NCI-H748 (cell line): ENCODE results near the gene MARK1.

Experiments used
- DNase-seq: peaks from one replicate; lab custom pipeline; 2025; ENCODE audit not compliant: unreplicated experiment; lab: John Stamatoyannopoulos, UW

The MARK1 gene

GRCh38 chr1:220708936-220709801 lies 181.2 kb downstream of the MARK1 start:
- DNase-seq, result no peak

DNA sequence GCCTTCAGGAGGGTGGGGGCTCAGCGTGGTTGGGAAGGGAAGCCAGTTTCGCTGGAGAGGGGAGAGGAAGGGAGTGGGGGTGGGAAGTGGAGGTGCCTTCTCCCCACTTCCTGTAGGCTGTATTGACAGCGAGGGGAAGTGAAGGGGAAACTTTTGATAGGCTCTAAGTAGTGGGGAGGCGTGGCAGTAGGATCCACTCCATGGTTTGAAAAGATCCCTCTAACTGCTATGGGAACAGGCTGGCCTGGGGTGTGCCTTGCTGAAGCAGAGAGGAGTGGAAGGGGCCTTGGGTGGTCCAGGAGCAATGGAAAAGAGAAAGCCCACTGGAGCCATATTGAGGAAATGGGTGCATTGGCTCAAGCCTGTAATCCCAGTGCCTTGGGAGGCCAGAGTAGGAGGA lies 182.4 kb downstream of the MARK1 start:
- no peak for DNase-seq

DNA sequence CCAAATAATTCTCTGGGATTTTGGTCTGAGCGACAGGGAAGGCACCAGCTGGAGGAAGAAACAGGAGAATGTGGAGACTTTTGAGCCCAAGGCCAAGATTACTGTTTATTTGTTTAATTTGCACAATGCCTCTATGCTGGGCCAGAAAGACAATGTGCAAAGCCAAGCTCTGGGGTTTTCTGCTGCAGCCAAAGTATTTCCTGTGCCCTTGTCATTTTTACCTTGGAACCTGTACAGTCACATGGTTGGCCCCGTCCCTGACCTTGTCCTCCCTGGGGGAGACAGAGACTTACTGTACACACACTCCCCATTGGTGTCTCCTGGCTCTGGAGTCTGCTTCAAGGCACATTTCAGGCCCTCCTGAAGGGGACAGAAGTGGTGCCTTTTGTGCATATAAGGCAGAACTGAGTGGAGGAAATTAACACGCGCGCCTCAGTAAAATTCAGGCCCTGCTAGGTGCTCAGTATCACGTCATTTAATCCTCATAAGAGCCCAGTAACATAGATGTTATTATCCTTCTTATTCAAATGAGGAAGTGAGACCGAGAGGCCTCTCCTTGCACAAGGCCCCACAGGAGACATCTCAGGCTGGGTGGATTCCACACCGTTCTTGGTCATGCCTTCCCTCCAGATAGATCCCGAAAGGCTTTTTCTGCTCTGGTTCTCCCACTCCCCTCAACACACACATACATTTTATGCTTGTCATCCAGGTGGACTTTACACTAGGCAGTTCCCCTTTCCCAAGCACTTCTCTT lies 183.3 kb downstream of the MARK1 start:
- no peak for DNase-seq
